CD4-positive, alpha-beta T cell treated with Interleukin-15 for 4 hours (primary cell): ENCODE data around the gene CABCOCO1.

Experiments used
- DNase-seq: peaks from one replicate; pipeline ENCODE4 v3.0.0-alpha.2; 2020; ENCODE audit warnings: low spot score

The CABCOCO1 gene

GRCh38 chr10:61754587-61755550, 92.1 kb downstream of the CABCOCO1 start:
- no peak for DNase-seq

- no peak for DNase-seq
Observed at GRCh38 chr10:61757001-61757400, 94.3 kb downstream of the CABCOCO1 start.

GRCh38 chr10:61757525-61758397, 95.0 kb downstream of the CABCOCO1 start:
- no peak for DNase-seq

- DNase-seq: no peak
Observed at GRCh38 chr10:61758433-61758832, 95.7 kb downstream of the CABCOCO1 start.

- DNase-seq: no peak
Observed at GRCh38 chr10:61759751-61760150, 97.0 kb downstream of the CABCOCO1 start.

GRCh38 chr10:61760943-61761824, 98.5 kb downstream of the CABCOCO1 start:
- DNase-seq: no peak

GRCh38 chr10:61761825-61762217, 99.1 kb downstream of the CABCOCO1 start:
- DNase-seq: no peak

- no peak for DNase-seq
Observed at GRCh38 chr10:61763778-61764177, 101.0 kb downstream of the CABCOCO1 start.

- no peak for DNase-seq
Observed at GRCh38 chr10:61764486-61764885, 101.8 kb downstream of the CABCOCO1 start.

GRCh38 chr10:61765176-61766087, 102.7 kb downstream of the CABCOCO1 start:
- DNase-seq: peak; percentile 15

- DNase-seq: no peak
Observed at GRCh38 chr10:61766927-61767326, 104.2 kb downstream of the CABCOCO1 start.

GRCh38 chr10:61774031-61774430, 111.3 kb downstream of the CABCOCO1 start:
- DNase-seq: no peak

GRCh38 chr10:61775111-61775510, 112.4 kb downstream of the CABCOCO1 start:
- DNase-seq: no peak

- no peak for DNase-seq
Observed at GRCh38 chr10:61776615-61777266, 114.0 kb downstream of the CABCOCO1 start.

- DNase-seq: no peak
Observed at GRCh38 chr10:61778137-61778536, 115.4 kb downstream of the CABCOCO1 start.

GRCh38 chr10:61779276-61779675, 116.5 kb downstream of the CABCOCO1 start:
- DNase-seq: no peak

GRCh38 chr10:61779950-61780659, 117.4 kb downstream of the CABCOCO1 start:
- peak; percentile 36 for DNase-seq

GRCh38 chr10:61780732-61781131, 118.0 kb downstream of the CABCOCO1 start:
- no peak for DNase-seq

- DNase-seq: no peak
Observed at GRCh38 chr10:61781969-61782403, 119.3 kb downstream of the CABCOCO1 start.
